K562 (cell line): Measurements from ENCODE around the gene USPL1. TPM values are rescaled to one million over a fixed set of nuclear protein-coding genes. Genes with fewer than 3 reads are reported as not detected.
A peak's percentile ranks its signal among the peaks of the same experiment; 100 is the strongest.

Source experiments
- ATF3 ChIP-seq, 2 experiments: fragments of 450-650 bp in 1 of 2; sonication (generic) in 1 of 2; formaldehyde crosslinking in 1 of 2; IDR thresholded peaks in 1 of 2; conservative IDR thresholded peaks in 1 of 2; 2 replicates each; pipeline versions ENCODE4 v1.6.1 to v1.8.1; 2016 to 2023; ENCODE audit warnings: mild to moderate bottlenecking in 2 of 2, moderate library complexity in 2 of 2, inconsistent platforms in 1 of 2, missing genetic modification reagents in 1 of 2
- CAMTA2 ChIP-seq: fragments of 250-450 bp; sonication (Bioruptor Pico); conservative IDR thresholded peaks from 2 replicates; pipeline ENCODE4 v1.5.1; 2022
- ETS1 ChIP-seq: conservative IDR thresholded peaks from 2 replicates; pipeline ENCODE4 v1.6.1; 2011; ENCODE audit warnings: low read depth, mild to moderate bottlenecking, low read length; ENCODE audit not compliant: control insufficient read depth
- FOXA1 ChIP-seq: fragments of 450-650 bp; IDR thresholded peaks from 2 replicates; pipeline ENCODE4 v1.6.1; 2016; ENCODE audit warnings: mild to moderate bottlenecking, borderline replicate concordance
- HNRNPLL ChIP-seq: fragments of 200-400 bp; formaldehyde crosslinking; IDR thresholded peaks from 2 replicates; pipeline ENCODE4 v1.6.1; 2017; ENCODE audit warnings: low read length, low read depth, mild to moderate bottlenecking; ENCODE audit not compliant: poor library complexity, severe bottlenecking
- MAX ChIP-seq: sonication (generic); formaldehyde crosslinking; IDR thresholded peaks from 2 replicates; pipeline ENCODE4 v1.9.0; 2022; ENCODE audit warnings: mild to moderate bottlenecking, missing genetic modification reagents
- MTA1 ChIP-seq: fragments of 450-650 bp; IDR thresholded peaks from 2 replicates; pipeline ENCODE4 v1.6.1; 2017; ENCODE audit warnings: borderline replicate concordance
- NCOA2 ChIP-seq, 2 experiments: fragments of 450-650 bp; IDR thresholded peaks; 2 replicates each; pipeline ENCODE4 v1.6.1; 2018; ENCODE audit warnings: mild to moderate bottlenecking in 2 of 2, moderate library complexity in 1 of 2; ENCODE audit not compliant: partially characterized antibody in 2 of 2
- NONO ChIP-seq, 2 experiments: fragments of 200-400 bp in 1 of 2; fragments of 450-650 bp in 1 of 2; formaldehyde crosslinking in 1 of 2; IDR thresholded peaks; 2 replicates each; pipeline ENCODE4 v1.6.1; 2017; ENCODE audit warnings: low read depth in 2 of 2, mild to moderate bottlenecking in 2 of 2, moderate library complexity in 2 of 2, low read length in 1 of 2
- NR2C2 ChIP-seq, 2 experiments: fragments of 200-800 bp in 1 of 2; sonication (Bioruptor generic) in 1 of 2; sonication (generic) in 1 of 2; formaldehyde crosslinking in 1 of 2; IDR thresholded peaks; 2 replicates each; pipeline versions ENCODE4 v1.6.1 to v1.8.0; 2016 to 2022; ENCODE audit warnings: mild to moderate bottlenecking in 1 of 2, missing compliant biosample characterization in 1 of 2, missing genetic modification characterization in 1 of 2, missing genetic modification reagents in 1 of 2
- NR2F6 ChIP-seq: fragments of 450-650 bp; formaldehyde crosslinking; IDR thresholded peaks from 2 replicates; pipeline ENCODE4 v1.4.0; 2020; ENCODE audit warnings: mild to moderate bottlenecking
- PHF20 ChIP-seq: fragments of 450-650 bp; IDR thresholded peaks from 2 replicates; pipeline ENCODE4 v1.6.1; 2018; ENCODE audit not compliant: partially characterized antibody
- PTBP1 ChIP-seq: fragments of 200-400 bp; formaldehyde crosslinking; IDR thresholded peaks from 2 replicates; pipeline ENCODE4 v1.6.1; 2017; ENCODE audit warnings: low read depth, low read length
- SIN3B ChIP-seq: fragments of 450-650 bp; IDR thresholded peaks from 2 replicates; pipeline ENCODE4 v1.6.1; 2017; ENCODE audit warnings: low read depth, mild to moderate bottlenecking, moderate library complexity
- SMAD1 ChIP-seq: fragments of 150-350 bp; IDR thresholded peaks from 2 replicates; pipeline ENCODE4 v1.6.1; 2014; ENCODE audit warnings: low read length, low read depth; ENCODE audit not compliant: partially characterized antibody
- SMARCE1 ChIP-seq: fragments of 450-650 bp; IDR thresholded peaks from 2 replicates; pipeline ENCODE4 v1.7.1; 2016; ENCODE audit warnings: mild to moderate bottlenecking
- STAG1 ChIP-seq: sonication (generic); formaldehyde crosslinking; IDR thresholded peaks from 2 replicates; pipeline ENCODE4 v1.5.0; 2020; ENCODE audit warnings: missing genetic modification reagents, borderline replicate concordance
- TCF7L2 ChIP-seq: fragments of 150-350 bp; IDR thresholded peaks from 2 replicates; pipeline ENCODE4 v1.6.1; 2016; ENCODE audit warnings: low read depth, mild to moderate bottlenecking, low read length, moderate library complexity
- TFAP4 ChIP-seq: sonication (generic); formaldehyde crosslinking; IDR thresholded peaks from 2 replicates; pipeline ENCODE4 v1.8.0; 2022; ENCODE audit warnings: missing genetic modification reagents, mild to moderate bottlenecking, moderate library complexity, borderline replicate concordance
- THAP7 ChIP-seq: fragments of 250-450 bp; sonication (Bioruptor Pico); IDR thresholded peaks from 2 replicates; pipeline ENCODE4 v1.5.0; 2021
- ZNF174 ChIP-seq: fragments of 250-450 bp; sonication (Bioruptor Pico); IDR thresholded peaks from 2 replicates; pipeline ENCODE4 v1.4.0; 2020; ENCODE audit warnings: mild to moderate bottlenecking
- ZNF175 ChIP-seq: fragments of 200-800 bp; sonication (Bioruptor generic); IDR thresholded peaks from 2 replicates; pipeline ENCODE4 v1.6.1; 2016; ENCODE audit warnings: low read depth, mild to moderate bottlenecking, missing genetic modification characterization, missing compliant biosample characterization
- ZNF778 ChIP-seq: fragments of 450-650 bp; formaldehyde crosslinking; IDR thresholded peaks from 2 replicates; pipeline ENCODE4 v1.4.0; 2020; ENCODE audit warnings: mild to moderate bottlenecking, moderate library complexity
- polyA plus RNA-seq, 8 experiments: library from polyadenylated mRNA; depleted of rRNA in 4 of 8; stranded (reverse) in 5 of 8; unstranded in 3 of 8; fragments of >200 nt; fragmentation: Nextera tagmentation in 2 of 8; fragmentation: Illumina TruSeq in 1 of 8; extraction: Ambion mirVana in 2 of 8; extraction: Trizol in 1 of 8; gene quantifications; 2 replicates each; pipeline versions ENCODE4 v1.2.1 to v1.2.3, GENCODE V29; 2011 to 2014; ENCODE audit warnings: inconsistent platforms in 1 of 8, missing spikeins in 1 of 8
- total RNA-seq, 7 experiments: library from RNA; depleted of rRNA in 6 of 7; stranded (reverse); fragments of >200 nt in 6 of 7; fragmentation: Illumina TruSeq in 2 of 7; extraction: Trizol in 2 of 7; gene quantifications; 2 replicates each; pipeline versions ENCODE4 v1.2.1 to v1.2.3, GENCODE V29; 2011 to 2021; ENCODE audit warnings: low replicate concordance in 1 of 7

USPL1 gene
- total and polyA plus RNA-seq, 9 of the 15 experiments (the other 6 are each of a cell fraction or from before 2014, with no cell fraction given), result 5.5 to 18.0 (median 12.0) TPM

GRCh38 chr13:30617315-30618185 is at the start of gene USPL1 (continued):
- TF ChIP-seq SIN3B (peak; percentile 73), NR2C2 (CRISPR knock-in tag; IDR thresholded peaks at IDR 0.05) (peak; percentile 91), NR2C2 (tag; IDR thresholded peaks at IDR 0.05) (peak; percentile 96), ETS1 (peak; percentile 47; the same call in 1 of the 2 replicates), MAX (peak; percentile 95), PTBP1 (no peak), ATF3 (IDR thresholded peaks at IDR 0.05) (peak; percentile 66), ATF3 (CRISPR knock-in tag; conservative IDR thresholded peaks at IDR 0.05) (0 out of 2 replicates have a peak, but pooled peaks have one; percentile 43), THAP7 (CRISPR knock-in tag) (no peak), CAMTA2 (no peak), TCF7L2 (no peak), ZNF175 (CRISPR knock-in tag) (0 out of 2 replicates have a peak, but pooled peaks have one; percentile 30), MTA1 (peak; percentile 27; the same call in 1 of the 2 replicates), HNRNPLL (peak; percentile 81), SMAD1 (peak; percentile 33), SMARCE1 (no peak; the same call in 1 of the 2 replicates), ZNF778 (CRISPR knock-in tag) (no peak), TFAP4 (CRISPR knock-in tag) (peak; percentile 94), FOXA1 (no peak), PHF20 (peak; percentile 96), NR2F6 (CRISPR knock-in tag) (no peak), NCOA2 (IDR thresholded peaks at IDR 0.05; ENCODE audit: partially characterized antibody in 2 of 2) (no peak), STAG1 (CRISPR knock-in tag) (no peak), NONO (IDR thresholded peaks at IDR 0.05; ENCODE audit: low read depth in 2 of 2, low read length in 1 of 2) (peak in 1 of 2 experiments; percentile 71; a peak in 1 of 4 replicates), ZNF174 (no peak)
